ENCODE data around the gene BTAF1. TPM values are rescaled to one million over a fixed set of nuclear protein-coding genes. Genes with fewer than 3 reads are reported as not detected.

BTAF1 gene
- total and polyA plus RNA-seq, 8 donors = 2.3 to 146 (median 32.9) TPM

GRCh38 chr10:91908337-91909116 lies 15.0 kb upstream of the BTAF1 start:
- intact Hi-C loops (cut with DNase I; ENCODE audit: low total_unique reads) = no loop called here

GRCh38 chr10:91909117-91909677 lies 14.4 kb upstream of the BTAF1 start, which contains the start of gene FGFBP3:
TSS of gene FGFBP3 (minus strand) at chr10:91909486. CDS start at chr10:91908969, 517 bp downstream.
- peak within 1 kb of the TSS; percentile 42 to 82 (median 71) for H3K27ac ChIP-seq

More at GRCh38 chr10:91908337-91909116, 15.0 kb upstream of the BTAF1 start:
- H3K27me3 ChIP-seq = no peaks in the 10 kb centered on the region
- peak; percentile 77 to 95 for DNase-seq
- H3K4me3 ChIP-seq = peak overlapping the region; percentile 78 to 92 (median 89)
- peaks cover 5 to 31% (median 20%) of the 10 kb centered on the region in 4 donors for H3K4me1 ChIP-seq
- no peaks in the 10 kb centered on the region for H3K36me3 ChIP-seq
- peak overlapping the region; percentile 42 to 82 (median 71) for H3K27ac ChIP-seq
- 0 to 4% (median 1%) methylated on average over 4 to 93 of the region's 93 CpGs for WGBS, 5 donors
- no peaks in the 10 kb centered on the region for H3K9me3 ChIP-seq
- TF ChIP-seq CTCF (IDR thresholded peaks at IDR 0.05) (peak in 3 of 7 experiments; percentile 19 to 44 (median 25)), POLR2AphosphoS5 (IDR thresholded peaks at IDR 0.05) (peak in 2 of 3 donors; percentile 22 to 53), POLR2A (IDR thresholded peaks at IDR 0.05) (no peak), EP300 (IDR thresholded peaks at IDR 0.05) (no peak)

GRCh38 chr10:91910467-91910866 lies 13.1 kb upstream of the BTAF1 start:
- intact Hi-C loops (cut with DNase I; ENCODE audit: low total_unique reads) = no loop called here
- DNase-seq = no peak
- no peak overlapping the region for H3K27ac ChIP-seq
- 78 to 86% (median 82%) methylated on average over 4 of the region's 4 CpGs for WGBS, 5 donors
- no peaks in the 10 kb centered on the region for H3K36me3 ChIP-seq
- no peak overlapping the region for H3K4me3 ChIP-seq
- TF ChIP-seq POLR2A (IDR thresholded peaks at IDR 0.05) = no peak
- TF ChIP-seq EP300 (IDR thresholded peaks at IDR 0.05) = no peak
- TF ChIP-seq POLR2AphosphoS5 (IDR thresholded peaks at IDR 0.05) = no peak
- no peak for TF ChIP-seq CTCF (IDR thresholded peaks at IDR 0.05)
- no peaks in the 10 kb centered on the region for H3K27me3 ChIP-seq
- peaks cover 5 to 31% (median 20%) of the 10 kb centered on the region in 4 donors for H3K4me1 ChIP-seq
- H3K9me3 ChIP-seq = no peaks in the 10 kb centered on the region

More at GRCh38 chr10:91909117-91909677, 14.4 kb upstream of the BTAF1 start, which contains the start of gene FGFBP3:
- intact Hi-C loops (cut with DNase I; ENCODE audit: low total_unique reads) = no loop called here
- Histone ChIP-seq H3K27me3 (no peaks in the 10 kb centered on the region), H3K36me3 (no peaks in the 10 kb centered on the region), H3K4me1 (peaks cover 5 to 31% (median 20%) of the 10 kb centered on the region in 4 donors), H3K4me3 (peak within 1 kb of the TSS; percentile 78 to 92 (median 89)), H3K9me3 (no peaks in the 10 kb centered on the region)
- no peak for TF ChIP-seq POLR2AphosphoS5 (IDR thresholded peaks at IDR 0.05)
- TF ChIP-seq CTCF (IDR thresholded peaks at IDR 0.05) = no peak
- TF ChIP-seq POLR2A (IDR thresholded peaks at IDR 0.05) = no peak
- TF ChIP-seq EP300 (IDR thresholded peaks at IDR 0.05) = no peak
- DNase-seq = peak in 1 of 2 donors; percentile 80
- 1% methylated on average over 19 of the region's 19 CpGs for WGBS, 5 donors

GRCh38 chr10:91919651-91920050 lies 3.9 kb upstream of the BTAF1 start:
- Histone ChIP-seq H3K27me3 (peaks cover 0 to 12% (median 0%) of the 10 kb centered on the region in 3 donors), H3K4me1 (peaks cover 3 to 11% (median 6%) of the 10 kb centered on the region in 4 donors), H3K4me3 (no peak overlapping the region), H3K9me3 (peaks cover 0 to 12% (median 5%) of the 10 kb centered on the region in 4 donors), H3K36me3 (no peaks in the 10 kb centered on the region), H3K27ac (no peak overlapping the region)
- TF ChIP-seq POLR2A (IDR thresholded peaks at IDR 0.05) = no peak
- TF ChIP-seq CTCF (IDR thresholded peaks at IDR 0.05) = no peak
- TF ChIP-seq POLR2AphosphoS5 (IDR thresholded peaks at IDR 0.05) = no peak
- no peak for TF ChIP-seq EP300 (IDR thresholded peaks at IDR 0.05)
- intact Hi-C loops (cut with DNase I; ENCODE audit: low total_unique reads) = no loop called here
- 93 to 100% (median 98%) methylated on average over 1 of the region's 1 CpG for WGBS, 5 donors
- DNase-seq = no peak

All from stomach (tissue), 9 donors.